ENCODE data around the gene SLC12A8. TPM values are rescaled to one million over a fixed set of nuclear protein-coding genes. Genes with fewer than 3 reads are reported as not detected.

Gene SLC12A8
- total and polyA plus RNA-seq, 12 donors = 1.0 to 5.9 (median 1.8) TPM

GRCh38 chr3:125186800-125187598, 25.5 kb downstream of the SLC12A8 start:
- H3K9me3 ChIP-seq (replicated peaks in 1 of 3) = no peaks in the 10 kb centered on the region
- intact Hi-C loops (cut with DNase I) = no loop called here
- TF ChIP-seq POLR2A (IDR thresholded peaks at IDR 0.05) (no peak), CTCF (IDR thresholded peaks at IDR 0.05) (no peak)
- H3K27ac ChIP-seq = no peak overlapping the region
- DNase-seq = no peak
- 90 to 96% (median 96%) methylated on average over 10 to 20 of the region's 20 CpGs for WGBS, 4 donors
- H3K36me3 ChIP-seq (replicated peaks in 1 of 2) = no peaks in the 10 kb centered on the region
- no peaks in the 10 kb centered on the region for H3K27me3 ChIP-seq
- no peaks in the 10 kb centered on the region for H3K4me1 ChIP-seq (replicated peaks in 1 of 2)
- H3K4me3 ChIP-seq = no peak overlapping the region

DNA sequence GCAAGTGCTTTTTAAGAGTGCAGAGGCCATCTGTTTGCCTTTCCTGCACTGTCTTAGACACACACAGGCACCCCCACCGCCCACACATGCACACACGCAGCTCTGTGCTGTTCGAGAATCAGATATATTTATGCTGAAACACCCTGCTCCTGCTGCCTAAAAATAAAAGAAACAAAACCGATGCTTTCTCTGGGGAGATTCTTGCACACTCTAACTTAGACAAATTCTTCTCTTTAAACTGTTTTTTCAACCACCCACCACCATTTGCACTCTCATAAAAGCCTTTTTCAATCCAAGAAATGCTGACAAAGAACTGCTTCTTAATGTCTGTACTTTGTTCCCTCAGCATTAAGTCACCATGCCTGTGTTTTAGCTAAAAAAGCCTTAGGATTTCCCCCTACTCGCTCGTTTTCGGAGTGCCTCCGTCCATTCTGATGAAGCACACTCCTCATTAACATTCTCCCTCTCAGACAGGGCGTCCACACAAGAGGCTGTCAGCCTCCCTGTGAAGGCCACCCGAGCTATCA, 26.2 kb downstream of the SLC12A8 start:
- no peaks in the 10 kb centered on the region for H3K9me3 ChIP-seq (replicated peaks in 1 of 3)
- H3K4me1 ChIP-seq (replicated peaks in 1 of 2) = no peaks in the 10 kb centered on the region
- WGBS, 4 donors = 67 to 76% (median 71%) methylated on average over 10 of the region's 10 CpGs
- TF ChIP-seq CTCF (IDR thresholded peaks at IDR 0.05) (no peak), POLR2A (IDR thresholded peaks at IDR 0.05) (no peak)
- H3K36me3 ChIP-seq (replicated peaks in 1 of 2) = no peaks in the 10 kb centered on the region
- H3K27me3 ChIP-seq = no peaks in the 10 kb centered on the region
- intact Hi-C loops (cut with DNase I) = no loop called here
- no peak overlapping the region for H3K27ac ChIP-seq
- no peak for DNase-seq
- H3K4me3 ChIP-seq = no peak overlapping the region

DNA sequence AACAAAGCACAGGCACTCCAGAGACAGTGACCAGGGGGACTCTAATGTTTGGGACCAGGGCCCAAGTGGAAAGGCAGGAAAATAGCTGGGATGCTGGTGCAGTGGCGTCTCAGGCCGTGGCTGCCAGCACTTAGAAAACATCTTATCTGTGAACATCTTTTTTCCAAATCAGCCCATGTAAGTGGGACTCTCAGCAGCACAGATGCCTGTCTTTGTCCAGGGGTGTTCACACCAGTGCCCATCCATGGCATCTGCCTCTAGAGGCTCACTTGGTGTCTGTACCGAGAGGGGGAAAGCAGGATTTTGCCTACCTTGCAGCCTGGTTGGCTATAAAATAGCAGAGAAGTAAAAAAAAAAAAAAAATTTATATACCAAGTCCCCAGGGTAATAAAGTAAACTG, 26.7 kb downstream of the SLC12A8 start:
- Histone ChIP-seq H3K4me1 (replicated peaks in 1 of 2) (no peaks in the 10 kb centered on the region), H3K27ac (no peak overlapping the region), H3K36me3 (replicated peaks in 1 of 2) (no peaks in the 10 kb centered on the region), H3K9me3 (replicated peaks in 1 of 3) (no peaks in the 10 kb centered on the region), H3K27me3 (no peaks in the 10 kb centered on the region), H3K4me3 (no peak overlapping the region)
- no peak for TF ChIP-seq POLR2A (IDR thresholded peaks at IDR 0.05)
- TF ChIP-seq CTCF (IDR thresholded peaks at IDR 0.05) = no peak
- DNase-seq = no peak
- intact Hi-C loops (cut with DNase I) = no loop called here
- WGBS, 4 donors = 82 to 94% (median 90%) methylated on average over 3 of the region's 3 CpGs

DNA sequence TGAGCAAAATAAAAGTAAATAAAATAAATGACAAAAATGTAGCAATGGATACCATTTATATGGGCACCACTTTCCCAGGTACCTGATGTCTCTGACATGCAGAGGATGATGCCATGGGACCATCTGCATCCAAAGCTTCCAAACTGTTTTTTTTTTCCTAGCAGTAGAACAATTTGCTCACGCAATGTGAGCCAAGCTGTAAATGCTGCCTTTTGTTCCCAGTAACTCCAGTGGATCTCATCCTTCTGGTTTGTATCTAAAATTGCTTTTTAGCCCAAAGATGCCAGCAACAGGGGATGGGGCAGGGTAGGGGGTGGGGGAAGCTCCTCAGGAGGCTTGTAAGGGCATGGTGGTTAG, 32.7 kb downstream of the SLC12A8 start:
- intact Hi-C loops (cut with DNase I) = no loop called here
- Histone ChIP-seq H3K27me3 (no peaks in the 10 kb centered on the region), H3K4me3 (no peak overlapping the region), H3K4me1 (replicated peaks in 1 of 2) (no peaks in the 10 kb centered on the region), H3K9me3 (replicated peaks in 1 of 3) (no peaks in the 10 kb centered on the region), H3K36me3 (replicated peaks in 1 of 2) (no peaks in the 10 kb centered on the region), H3K27ac (no peak overlapping the region)
- WGBS, 4 donors = 79 to 94% (median 87%) methylated on average over 1 of the region's 1 CpG
- TF ChIP-seq CTCF (IDR thresholded peaks at IDR 0.05) = no peak
- TF ChIP-seq POLR2A (IDR thresholded peaks at IDR 0.05) = no peak
- DNase-seq = no peak

Measured in adrenal gland (tissue), 12 donors.